Activated CD4-positive, alpha-beta T cell treated with anti-CD3 and anti-CD28 coated beads, Interleukin-2, amount 50 U/mL, for 24 hours (primary cell): ENCODE data around the gene GLT8D2.

ENCODE experiments used
- DNase-seq, 2 donors: peaks; one replicate each; pipeline ENCODE4 v3.0.0-alpha.2; 2020; ENCODE audit warnings: low read depth in 1 of 2, low spot score in 1 of 2

The GLT8D2 gene, protein sequence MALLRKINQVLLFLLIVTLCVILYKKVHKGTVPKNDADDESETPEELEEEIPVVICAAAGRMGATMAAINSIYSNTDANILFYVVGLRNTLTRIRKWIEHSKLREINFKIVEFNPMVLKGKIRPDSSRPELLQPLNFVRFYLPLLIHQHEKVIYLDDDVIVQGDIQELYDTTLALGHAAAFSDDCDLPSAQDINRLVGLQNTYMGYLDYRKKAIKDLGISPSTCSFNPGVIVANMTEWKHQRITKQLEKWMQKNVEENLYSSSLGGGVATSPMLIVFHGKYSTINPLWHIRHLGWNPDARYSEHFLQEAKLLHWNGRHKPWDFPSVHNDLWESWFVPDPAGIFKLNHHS

DNA sequence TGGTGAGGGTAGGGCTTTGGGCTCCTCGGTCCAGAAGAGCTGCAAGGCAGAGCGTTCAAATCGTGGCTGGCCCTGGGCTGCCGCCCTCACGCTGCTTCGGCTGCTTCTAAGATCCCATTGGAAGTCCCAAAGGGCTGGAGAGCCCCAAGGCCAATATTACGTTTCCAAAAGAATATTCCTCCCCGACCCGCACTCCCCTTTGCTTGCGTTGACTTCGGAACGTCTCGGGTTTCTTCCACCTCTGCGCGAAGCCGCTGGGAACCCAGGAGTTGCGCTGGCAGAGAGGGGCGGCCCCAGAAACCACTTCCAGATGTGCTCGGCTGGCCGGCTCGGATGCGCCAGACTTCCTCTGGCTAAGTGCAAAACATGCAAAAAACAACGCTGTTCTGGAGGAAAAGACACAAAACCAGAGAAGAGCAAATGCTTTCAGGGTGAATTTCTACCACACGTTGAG lies at the start of gene GLT8D2:
TSS of gene GLT8D2 (minus strand) at position 285 of the 454 bp plus-strand sequence. CDS start 30,539 bp downstream, outside the sequence.
- no peak for DNase-seq

- no peak for DNase-seq
Measured at GRCh38 chr12:104097954-104098353, 48.0 kb upstream of the GLT8D2 start.

GRCh38 chr12:104095289-104095688 lies 45.3 kb upstream of the GLT8D2 start:
- no peak for DNase-seq

GRCh38 chr12:104094284-104094683 lies 44.3 kb upstream of the GLT8D2 start:
- no peak for DNase-seq

DNA sequence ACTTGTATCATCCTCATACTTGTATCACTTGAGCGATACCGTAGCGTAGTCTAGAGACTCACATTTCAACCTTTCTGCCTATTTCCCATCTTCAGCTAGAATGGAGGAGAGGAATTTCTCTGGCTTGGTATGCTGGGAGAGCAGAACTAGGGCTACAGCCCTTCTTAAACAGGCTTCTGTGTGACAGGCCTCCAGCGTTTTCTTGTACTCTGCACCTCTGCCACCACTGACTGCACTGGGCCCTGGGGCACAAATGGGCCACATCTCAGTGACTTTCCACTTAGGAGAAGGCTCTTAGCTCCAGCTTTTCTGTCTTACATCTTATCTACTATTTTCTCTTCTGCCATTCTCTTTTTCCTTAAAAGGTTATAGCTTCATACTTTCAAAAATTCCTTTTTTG lies 41.1 kb upstream of the GLT8D2 start:
- no peak for DNase-seq

DNA sequence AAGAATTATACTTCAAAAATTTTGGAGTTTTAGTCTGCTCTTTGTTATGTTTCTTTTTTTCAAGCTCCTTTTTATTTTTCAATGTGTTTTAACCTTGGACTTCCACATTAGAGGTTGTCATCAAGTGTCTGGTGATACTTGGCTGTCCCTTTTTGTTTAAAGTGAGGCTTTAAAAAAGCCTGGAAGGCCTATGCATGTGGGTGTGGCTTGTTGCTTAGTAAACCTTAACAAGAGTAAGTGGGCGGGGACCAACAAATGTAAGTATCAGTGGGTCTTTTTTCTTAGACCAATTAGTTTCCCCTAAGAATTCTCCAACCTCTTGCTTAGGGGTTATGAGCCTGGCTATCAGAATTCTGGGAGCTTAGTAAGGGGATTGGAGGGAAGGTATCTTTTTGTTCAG lies 40.7 kb upstream of the GLT8D2 start:
- no peak for DNase-seq

DNA sequence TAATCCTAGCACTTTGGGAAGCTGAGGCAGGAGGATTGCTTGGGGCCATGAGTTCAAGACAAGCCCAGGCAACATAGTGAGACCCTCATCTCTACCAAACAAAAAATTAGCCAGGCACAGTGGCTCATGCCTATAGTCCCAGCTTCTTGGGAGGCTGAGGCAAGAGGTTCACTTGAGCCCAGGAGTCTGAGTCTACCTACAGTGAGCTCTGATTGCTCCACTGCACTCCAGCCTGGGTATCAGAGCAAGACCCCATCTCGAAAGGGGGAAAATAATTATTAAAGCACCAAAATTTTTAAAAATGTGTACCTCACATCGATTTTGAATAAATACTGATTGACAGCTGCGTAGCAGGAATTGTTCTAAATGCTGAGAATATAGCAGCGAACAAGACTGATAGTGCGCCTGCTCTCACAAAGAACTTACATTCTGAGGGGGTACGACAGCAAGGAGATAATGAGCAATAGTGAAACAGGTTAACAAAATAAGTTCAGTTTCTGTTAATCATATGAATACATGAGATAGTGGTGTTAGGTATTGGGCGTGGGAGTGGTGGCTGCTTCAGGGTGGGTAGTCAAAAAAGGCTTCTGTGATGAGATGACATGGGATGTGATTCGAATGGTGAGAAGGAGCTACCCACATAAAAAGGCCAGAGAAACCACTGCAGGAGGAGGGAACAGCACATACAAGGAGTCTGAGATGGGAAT lies 33.9 kb upstream of the GLT8D2 start:
- peak in 1 of 2 donors; percentile 32 for DNase-seq

- no peak for DNase-seq
Measured at GRCh38 chr12:104080764-104081163, 30.8 kb upstream of the GLT8D2 start.

GRCh38 chr12:104079024-104079423 lies 29.0 kb upstream of the GLT8D2 start:
- DNase-seq: no peak

DNA sequence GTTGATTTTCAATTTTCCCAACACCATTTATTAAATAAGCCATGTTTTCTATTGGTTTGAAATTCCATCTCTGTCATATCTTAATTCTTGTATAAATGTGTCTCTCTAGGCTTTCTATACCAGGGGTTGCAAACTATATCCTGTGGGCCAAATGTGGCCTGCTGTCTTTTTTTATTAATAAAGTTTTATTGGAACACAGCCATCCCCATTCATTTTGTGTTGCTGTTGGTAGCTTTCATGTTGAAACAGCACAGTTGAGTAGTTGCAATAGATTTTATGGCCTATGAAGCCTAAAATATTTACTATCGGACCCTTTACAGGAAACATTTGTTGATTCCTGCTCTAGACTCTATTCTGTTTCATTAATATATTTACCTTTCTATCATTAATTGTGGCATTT lies 23.7 kb upstream of the GLT8D2 start:
- DNase-seq: no peak

GRCh38 chr12:104072099-104072498 lies 22.1 kb upstream of the GLT8D2 start:
- no peak for DNase-seq

DNA sequence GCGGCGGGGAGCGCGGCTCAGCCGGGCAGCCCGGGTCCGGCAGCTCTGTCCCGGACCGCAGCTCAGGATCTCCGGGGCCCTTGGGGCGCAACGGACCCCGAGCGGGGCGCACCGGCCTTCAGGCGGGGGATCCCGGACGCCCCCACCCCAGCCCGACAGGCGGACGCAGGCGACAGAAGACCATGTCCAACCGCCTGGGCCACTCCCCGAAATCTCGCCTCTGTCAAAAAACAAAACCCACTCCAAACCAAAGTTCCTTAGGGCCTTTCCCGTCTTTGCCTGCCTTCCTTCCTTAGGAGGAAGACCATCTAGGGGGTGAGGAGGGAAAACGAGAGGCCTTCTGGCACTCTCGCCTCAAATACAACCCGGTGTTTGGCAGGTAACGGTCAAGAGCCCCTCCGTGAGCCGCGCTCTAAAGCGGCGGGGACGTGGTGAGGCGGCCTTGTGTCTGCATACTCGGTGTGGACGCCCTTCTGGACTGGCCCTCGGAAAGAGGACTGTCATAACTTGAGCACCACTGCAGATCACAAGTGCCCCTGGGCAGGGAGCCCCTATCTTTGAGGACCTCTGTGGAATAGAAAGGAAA lies 14.9 kb upstream of the GLT8D2 start:
- DNase-seq: no peak

- DNase-seq: peak; percentile 71 to 83
Measured at GRCh38 chr12:104064031-104064841, 14.2 kb upstream of the GLT8D2 start, which contains the start of gene HCFC2. TSS of gene HCFC2 (plus strand) at chr12:104064531. CDS start at chr12:104064561, 30 bp downstream.

DNA sequence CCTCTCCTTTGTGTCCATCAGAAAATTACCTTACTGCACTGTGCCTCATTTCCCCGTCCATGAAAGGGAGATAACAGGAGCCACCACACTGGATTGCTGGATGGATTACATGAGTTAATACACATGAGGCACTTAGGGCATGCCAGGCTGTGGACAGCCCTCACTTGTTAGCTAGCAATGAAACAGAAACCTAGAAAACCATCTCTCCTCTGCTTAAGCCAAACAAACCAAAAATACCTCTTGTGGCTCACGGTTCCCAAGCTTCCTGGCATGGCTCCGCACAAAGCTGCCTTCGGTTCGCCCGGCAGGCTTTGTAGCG lies 13.7 kb upstream of the GLT8D2 start:
- no peak for DNase-seq

DNA sequence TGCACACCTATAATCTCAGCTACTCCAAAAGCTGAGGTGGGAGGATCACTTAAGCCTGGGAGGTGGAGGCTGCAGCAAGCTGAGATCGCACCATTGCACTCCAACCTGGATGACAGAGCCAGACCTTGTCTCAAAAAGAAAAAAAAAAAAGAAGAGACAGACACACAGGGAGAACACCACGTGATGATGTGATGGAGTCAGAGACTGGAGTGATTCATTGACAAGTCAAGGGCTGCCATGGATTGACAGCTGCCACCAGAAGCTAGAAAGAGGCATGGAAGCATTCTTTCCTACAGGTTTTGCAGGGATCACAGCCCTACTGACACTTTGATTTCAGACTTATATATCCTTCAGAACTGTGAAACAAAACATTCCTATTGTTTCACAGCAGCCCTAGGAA lies 10.8 kb upstream of the GLT8D2 start:
- no peak for DNase-seq

GRCh38 chr12:104059963-104060362 lies 10.0 kb upstream of the GLT8D2 start:
- DNase-seq: no peak

DNA sequence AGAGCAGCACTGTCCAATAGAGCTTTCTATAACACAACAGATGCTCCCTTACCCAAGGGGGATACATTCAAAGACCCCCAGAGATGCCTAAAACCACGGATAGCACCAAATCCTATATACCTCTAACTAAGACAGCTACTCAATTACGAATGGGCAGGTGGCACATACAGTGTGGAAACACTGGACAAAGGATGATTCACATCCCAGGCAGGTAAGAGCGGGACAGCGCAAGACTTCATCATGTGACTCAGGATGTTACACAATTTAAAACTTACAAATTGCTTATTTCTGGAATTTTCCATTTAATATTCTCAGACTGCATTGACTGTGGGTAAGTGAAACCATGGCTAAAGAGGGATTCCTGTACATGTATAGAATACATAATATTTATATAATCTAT lies 8.8 kb upstream of the GLT8D2 start:
- DNase-seq: no peak

DNA sequence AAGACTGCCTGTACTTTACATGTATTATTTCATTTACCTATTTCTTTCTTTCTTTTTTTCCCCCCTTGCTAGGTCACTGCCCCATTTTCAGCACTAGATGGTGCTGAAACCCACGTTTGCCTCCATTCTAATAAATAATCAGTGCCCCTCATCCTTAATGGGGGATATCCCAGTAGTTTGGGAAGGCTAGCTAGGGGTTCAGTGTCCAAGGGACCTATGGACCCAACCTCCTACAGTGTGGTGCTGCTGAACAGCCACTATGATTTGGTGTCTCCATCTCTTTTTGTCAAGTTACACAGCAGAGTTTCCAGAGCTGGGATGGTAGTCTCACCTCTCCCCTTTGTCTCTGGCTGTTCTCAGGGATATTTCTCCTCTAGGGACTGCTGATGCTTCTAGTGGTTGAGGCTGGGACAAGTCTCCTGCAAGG lies 7.8 kb upstream of the GLT8D2 start:
- no peak for DNase-seq

- DNase-seq: no peak
Measured at GRCh38 chr12:104056419-104056972, 6.5 kb upstream of the GLT8D2 start.

DNA sequence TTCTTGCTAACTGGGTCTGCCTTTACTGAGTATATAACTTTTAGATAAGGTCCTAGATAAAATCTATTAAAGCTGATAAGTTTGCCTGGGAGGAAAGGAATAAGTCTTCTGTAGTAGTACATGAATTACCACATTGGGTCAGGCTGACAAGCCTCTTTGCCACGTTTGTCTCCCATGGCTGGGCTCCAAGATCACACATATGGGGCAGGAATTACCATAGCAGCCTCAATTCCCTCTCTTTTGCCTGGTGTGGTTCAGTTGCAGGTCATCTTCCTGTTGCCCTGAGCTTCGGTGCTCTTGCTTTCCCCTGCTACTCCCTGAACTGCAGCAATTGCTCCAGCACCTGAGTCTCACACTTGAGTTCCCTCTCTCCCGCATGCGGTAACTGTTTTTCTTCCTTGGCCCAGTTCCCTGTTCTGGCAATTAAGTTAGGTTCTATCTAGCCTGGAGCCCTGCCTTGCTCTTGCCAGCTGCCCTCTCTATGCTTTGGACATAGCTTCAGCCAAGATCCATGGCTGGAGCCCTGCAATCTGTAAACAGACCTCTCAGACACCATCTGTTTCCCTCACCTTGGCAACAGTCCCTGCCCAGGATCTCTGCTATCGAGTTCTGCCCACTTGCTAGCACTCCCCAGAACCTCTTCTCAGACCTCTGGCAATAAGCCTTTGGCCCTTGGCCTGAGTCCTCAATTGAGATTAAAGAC lies 5.8 kb upstream of the GLT8D2 start:
- DNase-seq: no peak
